ENCODE data around the gene INKA1. TPM values are rescaled to one million over a fixed set of nuclear protein-coding genes. Genes with fewer than 3 reads are reported as not detected.

The INKA1 gene
- total and polyA plus RNA-seq, 2 of the 8 experiments (the other 6 are each of a cell fraction or from before 2014, with no cell fraction given): 1.3 to 4.7 TPM

GRCh38 chr3:49831341-49831740, 28.3 kb downstream of the INKA1 start:
- POLR2A ChIA-PET (ENCODE audit: partially characterized antibody): interaction anchor here (1.3 kb wide), 1 partner anchor 28 kb away, joined by 3 read pairs; the partner anchor contains the start of gene INKA1
- Histone ChIP-seq H3K79me2 (ENCODE audit: control insufficient read depth in 1 of 2, insufficient read depth in 2 of 2, low read length in 2 of 2) (no peaks in the 10 kb centered on the region), H3K9me3 (ENCODE audit: insufficient read depth in 2 of 2, low read depth in 1 of 2, low read length in 1 of 2) (no peaks in the 10 kb centered on the region), H4K20me1 (replicated peaks in 1 of 2; ENCODE audit: control insufficient read depth in 1 of 2, insufficient read depth in 2 of 2, low read length in 2 of 2) (peaks cover 2 to 3% of the 10 kb centered on the region in 2 experiments), H2BK5ac (ENCODE audit: low read depth, low read length) (no peak overlapping the region), H4K5ac (ENCODE audit: insufficient read length, low read depth, low read length) (no peak overlapping the region), H2BK20ac (ENCODE audit: low read length) (no peak overlapping the region), H3K14ac (ENCODE audit: insufficient read length) (no peak overlapping the region), H2BK12ac (ENCODE audit: low read depth, low read length) (no peak overlapping the region), H3K4me1 (replicated peaks in 1 of 4; ENCODE audit: control insufficient read depth in 3 of 4, insufficient read depth in 4 of 4, low read length in 3 of 4) (no peaks in the 10 kb centered on the region), H3K4me3 (ENCODE audit: extremely low read depth in 1 of 4, insufficient read depth in 2 of 4, low read depth in 3 of 4, low read length in 4 of 4) (no peak overlapping the region), H2BK15ac (ENCODE audit: low read length) (no peak overlapping the region), H3K56ac (replicated peaks; ENCODE audit: insufficient read length, low read depth, low read length) (no peak overlapping the region), H2BK120ac (replicated peaks; ENCODE audit: low read depth, low read length) (no peak overlapping the region), H3K27me3 (replicated peaks in 1 of 4; ENCODE audit: control insufficient read depth in 3 of 4, extremely low read depth in 1 of 4, insufficient read depth in 3 of 4, low read length in 3 of 4) (no peaks in the 10 kb centered on the region), H3K9ac (replicated peaks in 1 of 4; ENCODE audit: extremely low read depth in 1 of 4, low read depth in 3 of 4, low read length in 3 of 4) (no peak overlapping the region), H3K79me1 (ENCODE audit: low read depth, low read length) (no peaks in the 10 kb centered on the region), H2AFZ (ENCODE audit: low read length) (no peak overlapping the region), H2AK5ac (ENCODE audit: low read depth, low read length) (no peak overlapping the region), H3K36me3 (ENCODE audit: control insufficient read depth in 2 of 4, insufficient read depth in 4 of 4, low read length in 3 of 4) (peaks cover 10 to 32% (median 25%) of the 10 kb centered on the region in 4 experiments; a peak in 6 of 8 replicates), H3K4me2 (ENCODE audit: insufficient read depth in 1 of 2, low read depth in 2 of 2, low read length in 2 of 2) (no peak overlapping the region), H4K91ac (replicated peaks; ENCODE audit: insufficient read length, low read length) (no peak overlapping the region), H3K23ac (ENCODE audit: insufficient read length) (no peak overlapping the region), H3K4ac (replicated peaks; ENCODE audit: insufficient read length, low read depth, low read length) (no peak overlapping the region), H3K18ac (ENCODE audit: extremely low read depth, low read length) (no peak overlapping the region), H3K27ac (ENCODE audit: low read depth, low read length) (no peak overlapping the region), H3K23me2 (ENCODE audit: low read depth, low read length) (no peaks in the 10 kb centered on the region), H4K8ac (ENCODE audit: extremely low read depth, insufficient read depth, low read length) (no peak overlapping the region)
- DNase-seq (ENCODE audit: low read depth in 1 of 2, low spot score in 2 of 2): no peak
- CTCF ChIA-PET (ENCODE audit: partially characterized antibody): interaction anchor here (0.9 to 15.2 kb wide), 5 partner anchors 8 to 74 kb away, joined by 4 to 306 read pairs (median 10); partner anchors contain the start of gene MST1R
- FAIRE-seq: no peak
- 78% methylated on average over 3 of the region's 3 CpGs; no CpG with 5 or more reads in 1 of the 2 experiments for WGBS, 2 experiments (ENCODE audit: extremely low coverage in 1 of 2, insufficient coverage in 1 of 2, insufficient read length in 1 of 2, insufficient replicate concordance in 2 of 2, low coverage in 1 of 2, low lambda C conversion rate in 2 of 2, missing lambda C conversion rate in 1 of 2)
- TF ChIP-seq SP2 (IDR thresholded peaks at IDR 0.05; ENCODE audit: low read length) (no peak), TCF12 (IDR thresholded peaks at IDR 0.05; ENCODE audit: low read depth, low read length) (no peak), ZNF274 (IDR thresholded peaks at IDR 0.05; ENCODE audit: borderline replicate concordance, extremely low read depth, low read length) (no peak)
